GM19035 (cell line): ENCODE results near the gene SLC9B1.
"Not testable (repeated sequence)": the region's sequence is repeated elsewhere in the genome, so short reads cannot be mapped to it uniquely, and the experiment has no call there.

Experiments
- ATAC-seq: cut with Tn5 transposase; IDR thresholded peaks from one replicate; pipeline ENCODE4 v1.9.1; 2021; ENCODE audit not compliant: unreplicated experiment

SLC9B1 gene

GRCh38 chr4:102878901-102879300, 140.6 kb downstream of the SLC9B1 start:
- no peak for ATAC-seq

GRCh38 chr4:102878349-102878748, 141.2 kb downstream of the SLC9B1 start:
- not testable (repeated sequence) for ATAC-seq

- ATAC-seq, result not testable (repeated sequence)
These were observed 141.9 kb downstream of the SLC9B1 start for GRCh38 chr4:102877477-102878106.

GRCh38 chr4:102871772-102872171, 147.7 kb downstream of the SLC9B1 start:
- no peak for ATAC-seq

- peak; percentile 29 for ATAC-seq
These were observed 149.8 kb downstream of the SLC9B1 start for GRCh38 chr4:102869569-102870197.

- peak; percentile 85 for ATAC-seq
These were observed 150.5 kb downstream of the SLC9B1 start, which contains the start of gene CISD2 for GRCh38 chr4:102868781-102869568. Gene CISD2, plus strand, starts transcription at chr4:102868992. Its CDS starts 93 bp downstream, at chr4:102869085.

- ATAC-seq, result peak; percentile 45
These were observed 151.2 kb downstream of the SLC9B1 start for GRCh38 chr4:102868153-102868780.

GRCh38 chr4:102867278-102868152, 152.0 kb downstream of the SLC9B1 start:
- peak; percentile 19 for ATAC-seq

GRCh38 chr4:102865327-102865726, 154.2 kb downstream of the SLC9B1 start:
- not testable (repeated sequence) for ATAC-seq

GRCh38 chr4:102862747-102863146, 156.8 kb downstream of the SLC9B1 start:
- ATAC-seq, result no peak

- no peak for ATAC-seq
These were observed 157.5 kb downstream of the SLC9B1 start for GRCh38 chr4:102862016-102862415.

GRCh38 chr4:102860611-102861324, 158.7 kb downstream of the SLC9B1 start:
- no peak for ATAC-seq

- ATAC-seq, result no peak
These were observed 160.6 kb downstream of the SLC9B1 start for GRCh38 chr4:102858828-102859464.
